ENCODE measurements around the gene EPB41L1.

GRCh38 chr20:36203861-36204260, 49.3 kb downstream of the EPB41L1 start:
- TF ChIP-seq CTCF (IDR thresholded peaks at IDR 0.05) = no peak
- no peak for TF ChIP-seq POLR2A (IDR thresholded peaks at IDR 0.05)

All from heart left ventricle (tissue), 13 donors.